Endothelial cell of umbilical vein (primary cell): ENCODE measurements around the gene SLC25A23. TPM values are rescaled to one million over a fixed set of nuclear protein-coding genes. Genes with fewer than 3 reads are reported as not detected.

Source experiments
- BruUV-seq: library from RNA; stranded (reverse); fragments of 400-500 nt; replicated peaks from 2 replicates; lab custom pipeline; 2021; lab: Mats Ljungman, UMichigan
- CTCF ChIA-PET: fragments of 300-600, 350-600 bp; sonication (Branson Sonifier 250); formaldehyde crosslinking; loops from one replicate; lab custom pipeline; 2021; ENCODE audit warnings: antibody characterized with exemption, inconsistent platforms; lab: Charles Lee
- POLR2A ChIA-PET: fragments of 300-600, 350-600 bp; sonication (Branson Sonifier 250); formaldehyde crosslinking; loops from one replicate; lab custom pipeline; 2021; ENCODE audit warnings: antibody characterized with exemption, inconsistent platforms; lab: Charles Lee
- DNase-seq: peaks from one replicate; pipeline ENCODE4 v3.0.0-alpha.2; 2011; ENCODE audit warnings: low read depth, low spot score
- FAIRE-seq: peaks from 2 replicates; lab custom pipeline; 2011; peaks lifted over from hg19 to GRCh38; lab: Jason Lieb, UNC
- H2AFZ ChIP-seq: 2 replicates; pipeline ENCODE4 v1.6.0; 2012; ENCODE audit warnings: low read depth, low read length, control low read depth, inconsistent platforms
- H3K27ac ChIP-seq: 2 replicates; pipeline ENCODE4 v1.5.1; 2011; ENCODE audit warnings: low read depth, mild to moderate bottlenecking, control low read depth, low read length, moderate library complexity; ENCODE audit not compliant: insufficient read depth
- H3K27me3 ChIP-seq, 2 experiments: 2 replicates each; pipeline versions ENCODE4 v1.6.0 to v1.6.1; 2011; ENCODE audit warnings: low read length in 2 of 2, mixed read lengths in 1 of 2; ENCODE audit not compliant: control insufficient read depth in 2 of 2, insufficient read depth in 2 of 2
- H3K36me3 ChIP-seq, 2 experiments: 2 replicates in 1 of 2; 3 replicates in 1 of 2; pipeline ENCODE4 v1.5.1; 2011; ENCODE audit warnings: low read length in 2 of 2, mild to moderate bottlenecking in 1 of 2, moderate library complexity in 1 of 2; ENCODE audit not compliant: control insufficient read depth in 2 of 2, insufficient read depth in 2 of 2; ENCODE audit errors: extremely low read depth in 1 of 2
- H3K4me1 ChIP-seq: 3 replicates; pipeline ENCODE4 v1.5.1; 2011; ENCODE audit warnings: mild to moderate bottlenecking, low read length; ENCODE audit not compliant: control insufficient read depth, insufficient read depth; ENCODE audit errors: extremely low read depth
- H3K4me2 ChIP-seq: 2 replicates; pipeline ENCODE4 v1.6.1; 2011; ENCODE audit warnings: low read length, control low read depth, mixed read lengths; ENCODE audit not compliant: insufficient read depth
- H3K4me3 ChIP-seq, 3 experiments: fragments of 200-600 bp in 1 of 3; sonication (generic), shearing (Covaris generic) in 1 of 3; replicated peaks in 1 of 3; 2 replicates each; pipeline ENCODE4 v1.5.1; 2011 to 2016; ENCODE audit warnings: control low read depth in 3 of 3, low read length in 3 of 3, mild to moderate bottlenecking in 2 of 3, inconsistent platforms in 1 of 3, low read depth in 1 of 3, moderate library complexity in 1 of 3; ENCODE audit not compliant: insufficient read depth in 1 of 3
- H3K79me2 ChIP-seq: 2 replicates; pipeline ENCODE4 v1.6.0; 2012; ENCODE audit warnings: low read length, inconsistent platforms; ENCODE audit not compliant: control insufficient read depth, insufficient read depth
- H3K9ac ChIP-seq: replicated peaks from 2 replicates; pipeline ENCODE3; 2011; ENCODE audit warnings: low read length, control low read depth; ENCODE audit not compliant: insufficient read depth; ENCODE audit errors: extremely low read depth
- H3K9me1 ChIP-seq: replicated peaks from 3 replicates; pipeline ENCODE4 v1.6.0; 2011; ENCODE audit warnings: mild to moderate bottlenecking, low read length; ENCODE audit not compliant: control insufficient read depth, insufficient read depth; ENCODE audit errors: extremely low read depth
- H3K9me3 ChIP-seq: replicated peaks from 2 replicates; pipeline ENCODE4 v1.5.1; 2012; ENCODE audit warnings: low read length, inconsistent platforms; ENCODE audit not compliant: control insufficient read depth, insufficient read depth
- H4K20me1 ChIP-seq: replicated peaks from 2 replicates; pipeline ENCODE3; 2011; ENCODE audit warnings: mild to moderate bottlenecking, low read length; ENCODE audit not compliant: control insufficient read depth, insufficient read depth; ENCODE audit errors: extremely low read depth
- CTCF ChIP-seq, 2 donors: IDR thresholded peaks; 1 replicate in 1 of 2; 2 replicates in 1 of 2; pipeline ENCODE4 v1.5.1; 2011; ENCODE audit warnings: low read length in 2 of 2, mild to moderate bottlenecking in 2 of 2, moderate library complexity in 2 of 2, control low read depth in 1 of 2, inconsistent platforms in 1 of 2, low read depth in 1 of 2; ENCODE audit not compliant: insufficient read depth in 1 of 2; ENCODE audit errors: extremely low read depth in 1 of 2
- EZH2 ChIP-seq: IDR thresholded peaks from 2 replicates; pipeline ENCODE4 v1.6.1; 2012; ENCODE audit warnings: borderline replicate concordance, low read depth, mild to moderate bottlenecking, moderate library complexity, low read length, inconsistent platforms; ENCODE audit not compliant: severe bottlenecking
- FOS ChIP-seq: IDR thresholded peaks from 2 replicates; pipeline ENCODE4 v1.6.1; 2011; ENCODE audit warnings: mild to moderate bottlenecking, low read length, moderate library complexity, borderline replicate concordance; ENCODE audit not compliant: insufficient read depth
- GATA2 ChIP-seq: IDR thresholded peaks from 2 replicates; pipeline ENCODE4 v1.7.0; 2011; ENCODE audit warnings: low read depth, mild to moderate bottlenecking, moderate library complexity, mixed read lengths, low read length; ENCODE audit not compliant: insufficient read length, insufficient read depth
- JUN ChIP-seq: IDR thresholded peaks from 2 replicates; pipeline ENCODE4 v1.6.1; 2011; ENCODE audit warnings: borderline replicate concordance, low read depth; ENCODE audit not compliant: insufficient read length, insufficient read depth
- MYC ChIP-seq: IDR thresholded peaks from one replicate; pipeline ENCODE4 v1.6.1; 2011; ENCODE audit warnings: mild to moderate bottlenecking, low read depth, low read length
- POLR2A ChIP-seq: IDR thresholded peaks from 2 replicates; pipeline ENCODE4 v1.6.1; 2012; ENCODE audit warnings: low read depth, mild to moderate bottlenecking, control low read depth, low read length
- POLR2AphosphoS5 ChIP-seq: IDR thresholded peaks from 2 replicates; pipeline ENCODE4 v1.6.1; 2012; ENCODE audit warnings: low read depth, mild to moderate bottlenecking, control low read depth, low read length, moderate library complexity; ENCODE audit not compliant: insufficient read depth
- dilution Hi-C: fragments of 300-500 bp; cut with MboI; formaldehyde crosslinking; loops from one replicate; pipeline ENCODE4 v1.15.0; 2019; ENCODE audit warnings: low sequenced_read_pairs; ENCODE audit not compliant: extremely low pct_ligation_motif_present
- intact Hi-C: fragments of 100-400 bp; cut with micrococcal nuclease; formaldehyde crosslinking; loops from one replicate; pipeline ENCODE4 v1.10.0; 2022
- polyA plus RNA-seq, 4 experiments: library from polyadenylated mRNA; depleted of rRNA in 3 of 4; stranded (reverse) in 3 of 4; unstranded in 1 of 4; fragments of >200 nt; gene quantifications; 2 replicates each; pipeline versions ENCODE4 v1.2.1 to v1.2.3, GENCODE V29; 2011 to 2012; ENCODE audit warnings: missing spikeins in 1 of 4
- total RNA-seq: library from RNA; stranded (reverse); gene quantifications from 2 replicates; pipeline ENCODE4 v1.2.3, GENCODE V29; 2021
- TF ChIP-seq, protein P1 (sequence below): IDR thresholded peaks from 2 replicates; pipeline ENCODE4 v1.6.1; 2011; ENCODE audit not compliant: insufficient read depth, insufficient read length

Gene SLC25A23
- total and polyA plus RNA-seq, 2 donors (not counting 3 experiments of a cell fraction or from before 2014, with no cell fraction given), result 12.8 to 33.5 TPM

DNA sequence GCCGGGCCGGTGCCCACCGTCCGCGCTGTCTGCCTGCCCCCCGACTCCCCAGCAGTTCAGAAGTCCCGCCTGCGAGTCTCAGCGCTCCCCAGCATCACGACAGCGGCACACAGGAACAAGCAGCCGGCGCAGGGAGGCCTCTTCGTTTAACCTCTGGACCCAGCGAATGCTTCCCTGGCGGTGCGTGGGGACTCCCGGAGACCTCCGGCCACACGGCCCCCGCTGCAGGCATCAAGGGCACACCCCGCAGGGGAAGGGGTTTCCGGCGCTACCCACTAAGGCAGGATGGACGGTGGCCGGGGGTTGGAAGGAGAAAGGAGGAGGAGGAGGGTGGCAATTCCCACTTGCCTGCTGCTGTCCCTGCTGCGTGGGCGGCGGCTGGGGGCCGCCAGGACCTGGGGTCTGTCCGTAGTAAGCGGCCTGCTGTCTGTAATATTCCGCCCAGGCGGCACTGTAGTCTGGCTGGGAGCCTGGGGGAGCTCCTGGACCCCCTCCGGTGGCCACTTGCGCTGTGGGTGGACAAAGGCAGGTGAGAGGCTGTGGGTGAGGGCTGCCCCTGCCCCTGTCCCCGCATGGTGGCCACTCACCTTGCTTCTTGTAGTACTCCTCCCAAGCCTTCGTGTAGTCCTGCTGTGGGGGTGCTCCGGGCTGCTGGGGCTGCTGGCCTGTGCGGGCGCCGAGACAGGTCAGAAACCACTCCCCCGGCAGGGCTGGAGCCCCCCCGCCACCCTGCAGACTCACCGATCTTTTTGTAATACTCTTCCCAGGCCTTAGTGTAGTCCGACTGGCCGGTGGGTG is 44.6 kb downstream of the SLC25A23 start:
- Histone ChIP-seq H3K36me3 (peaks cover 26 to 51% of the 10 kb centered on the region in 2 experiments), H2AFZ (no peak overlapping the region), H4K20me1 (no peaks in the 10 kb centered on the region), H3K27me3 (no peaks in the 10 kb centered on the region), H3K79me2 (peaks cover 14% of the 10 kb centered on the region), H3K9me1 (no peaks in the 10 kb centered on the region), H3K4me3 (no peak overlapping the region), H3K9ac (no peak overlapping the region), H3K27ac (no peak overlapping the region), H3K4me2 (no peak overlapping the region), H3K4me1 (no peaks in the 10 kb centered on the region), H3K9me3 (no peaks in the 10 kb centered on the region)
- intact Hi-C loops (no loop called here), dilution Hi-C loops (no loop called here)
- CTCF ChIA-PET, result no interaction called here
- POLR2A ChIA-PET, result no interaction called here
- TF ChIP-seq, protein P1, sequence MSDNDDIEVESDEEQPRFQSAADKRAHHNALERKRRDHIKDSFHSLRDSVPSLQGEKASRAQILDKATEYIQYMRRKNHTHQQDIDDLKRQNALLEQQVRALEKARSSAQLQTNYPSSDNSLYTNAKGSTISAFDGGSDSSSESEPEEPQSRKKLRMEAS, result no peak
- no peak for TF ChIP-seq MYC
- no peak for DNase-seq
- FAIRE-seq, result no peak
- no TSS peak for BruUV-seq

DNA sequence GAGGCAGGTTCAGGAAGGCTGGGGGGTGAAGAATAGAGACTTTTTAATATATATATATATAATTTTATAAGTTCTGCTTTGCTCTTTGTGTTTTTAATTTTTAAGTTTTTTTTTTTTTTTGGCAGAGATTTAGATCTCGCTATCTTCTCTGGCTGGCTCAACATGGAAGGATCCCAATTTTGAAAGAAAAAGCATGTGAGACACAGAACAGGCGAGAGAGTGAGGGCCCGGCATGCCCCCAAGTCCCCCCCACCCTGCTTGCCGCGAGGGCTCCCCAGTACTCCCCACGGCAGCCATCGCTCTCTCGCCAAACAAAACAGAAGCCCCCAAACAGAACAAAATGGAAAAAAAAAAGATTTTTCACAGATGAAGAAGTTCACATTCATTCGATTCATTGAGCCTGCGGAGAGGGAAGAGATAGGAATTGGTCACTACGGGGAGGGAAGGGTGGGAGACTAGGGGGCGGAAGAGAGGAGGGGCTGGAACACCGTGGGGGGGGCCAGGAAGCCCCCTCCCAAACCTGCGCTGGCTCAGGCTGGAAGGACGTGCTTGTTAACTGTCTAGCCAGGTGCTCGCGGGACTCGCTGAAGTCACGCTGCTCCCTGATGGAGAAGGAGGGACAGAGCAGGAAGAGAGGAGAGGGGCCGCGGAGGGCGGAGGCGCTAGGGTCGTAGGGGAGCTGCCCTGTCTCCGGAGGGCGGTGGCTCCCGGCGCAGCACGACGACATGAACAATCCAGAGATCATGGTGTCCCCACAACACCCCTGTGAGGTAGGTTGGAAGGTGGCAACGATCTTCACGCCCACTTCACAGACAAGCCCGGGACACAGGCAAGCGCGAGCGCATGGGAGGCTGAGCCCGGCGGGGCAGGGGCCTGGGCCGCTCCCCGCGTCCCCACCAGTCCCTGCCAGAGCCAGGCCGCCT is 45.6 kb downstream of the SLC25A23 start:
- peaks cover 4% of the 10 kb centered on the region for H3K79me2 ChIP-seq
- CTCF ChIA-PET, result no interaction called here
- H4K20me1 ChIP-seq, result no peaks in the 10 kb centered on the region
- no peaks in the 10 kb centered on the region for H3K4me1 ChIP-seq
- TF ChIP-seq, protein P1, result no peak
- no peak for TF ChIP-seq GATA2
- TF ChIP-seq POLR2A, result no peak
- TF ChIP-seq EZH2, result no peak
- TF ChIP-seq FOS, result no peak
- no peak for TF ChIP-seq JUN
- no peak for TF ChIP-seq MYC
- TF ChIP-seq POLR2AphosphoS5, result no peak
- no peak for TF ChIP-seq CTCF (IDR thresholded peaks at IDR 0.05; ENCODE audit: extremely low read depth in 1 of 2, insufficient read depth in 1 of 2, low read depth in 1 of 2, low read length in 2 of 2)
- no peak overlapping the region for H3K4me3 ChIP-seq
- no peak overlapping the region for H3K9ac ChIP-seq
- H3K27me3 ChIP-seq, result no peaks in the 10 kb centered on the region
- H2AFZ ChIP-seq, result no peak overlapping the region
- no peaks in the 10 kb centered on the region for H3K9me3 ChIP-seq
- H3K4me2 ChIP-seq, result no peak overlapping the region
- intact Hi-C loops, result no loop called here
- FAIRE-seq (no peak), DNase-seq (no peak)
- no peak overlapping the region for H3K27ac ChIP-seq
- POLR2A ChIA-PET, result no interaction called here
- TSS peak; percentile 36 for BruUV-seq
- dilution Hi-C loops, result no loop called here
- peaks cover 19 to 41% of the 10 kb centered on the region in 2 experiments for H3K36me3 ChIP-seq
- no peaks in the 10 kb centered on the region for H3K9me1 ChIP-seq
